ENCODE data around the gene NDRG4.

Gene NDRG4

GRCh38 chr16:58537124-58537906 lies 37.4 kb downstream of the NDRG4 start:
- DNase-seq (ENCODE audit: low read depth in 2 of 2): no peak

GRCh38 chr16:58541711-58542110 lies 41.8 kb downstream of the NDRG4 start:
- no peak for DNase-seq (ENCODE audit: low read depth in 2 of 2)

GRCh38 chr16:58542291-58542690 lies 42.3 kb downstream of the NDRG4 start:
- no peak for DNase-seq (ENCODE audit: low read depth in 2 of 2)

- no peak for DNase-seq (ENCODE audit: low read depth in 2 of 2)
Measured at GRCh38 chr16:58543685-58544084, 43.7 kb downstream of the NDRG4 start.

- no peak for DNase-seq (ENCODE audit: low read depth in 2 of 2)
Measured at GRCh38 chr16:58548378-58548777, 48.4 kb downstream of the NDRG4 start.

GRCh38 chr16:58551496-58551895 lies 51.6 kb downstream of the NDRG4 start:
- no peak for DNase-seq (ENCODE audit: low read depth in 2 of 2)

- no peak for DNase-seq (ENCODE audit: low read depth in 2 of 2)
Measured at GRCh38 chr16:58556678-58557077, 56.7 kb downstream of the NDRG4 start.

Data from stimulated activated CD8-positive, alpha-beta memory T cell treated with anti-CD3 and anti-CD28 coated beads, Interleukin-2, amount 100 ng/mL, for 1 hour (primary cell).